GM12878 (cell line): ENCODE measurements around the gene INPP4B. TPM values are rescaled to one million over a fixed set of nuclear protein-coding genes. Genes with fewer than 3 reads are reported as not detected.
A peak's percentile ranks its signal among the peaks of the same experiment; 100 is the strongest.

Source experiments
- ATAC-seq: fragments of 200-7000 bp; cut with Tn5 transposase; 3 replicates; pipeline ENCODE4 v1.9.1; 2020; ENCODE audit warnings: mild to moderate bottlenecking, moderate library complexity
- BruUV-seq: library from RNA; stranded (reverse); fragments of 400-500 nt; replicated peaks from 2 replicates; lab custom pipeline; 2021; lab: Mats Ljungman, UMichigan
- CTCF ChIA-PET: fragments of 300-600 bp; sonication (Branson Sonifier 250); formaldehyde crosslinking; extraction: SDS; loops from one replicate; lab custom pipeline; 2021; ENCODE audit warnings: inconsistent platforms; lab: Yijun Ruan, JAX
- POLR2A ChIA-PET: fragments of 350-600 bp; formaldehyde crosslinking; extraction: SDS; loops from one replicate; lab custom pipeline; 2021; ENCODE audit warnings: inconsistent platforms; lab: Charles Lee
- RAD21 ChIA-PET: fragments of 300-600 bp; sonication (Branson Sonifier 250); formaldehyde crosslinking; loops from one replicate; lab custom pipeline; 2023; ENCODE audit warnings: antibody characterized with exemption; ENCODE audit not compliant: unreplicated experiment; lab: Charles Lee
- SMC1A ChIA-PET: fragments of 300-600 bp; sonication (Branson Sonifier 250); formaldehyde crosslinking; loops from one replicate; lab custom pipeline; 2023; ENCODE audit not compliant: unreplicated experiment, uncharacterized antibody; lab: Charles Lee
- DNase-seq: peaks from one replicate; pipeline ENCODE4 v3.0.0-alpha.2; 2011; ENCODE audit warnings: low read depth, low spot score
- FAIRE-seq: peaks from 3 replicates; lab custom pipeline; 2011; peaks lifted over from hg19 to GRCh38; lab: Jason Lieb, UNC
- H2AFZ ChIP-seq: 2 replicates; pipeline ENCODE4 v1.6.0; 2011; ENCODE audit warnings: low read depth, low read length, control low read depth; ENCODE audit not compliant: control insufficient read depth
- H3K27ac ChIP-seq: 2 replicates; pipeline ENCODE4 v1.5.1; 2011; ENCODE audit warnings: control low read depth; ENCODE audit not compliant: control insufficient read depth, insufficient read depth
- H3K27me3 ChIP-seq, 2 experiments: replicated peaks in 1 of 2; 2 replicates each; pipeline versions ENCODE4 v1.6.0 to v1.6.1; 2011; ENCODE audit warnings: low read length in 1 of 2; ENCODE audit not compliant: control insufficient read depth in 2 of 2, insufficient read depth in 2 of 2
- H3K36me3 ChIP-seq, 2 experiments: 2 replicates each; pipeline ENCODE4 v1.5.1; 2011; ENCODE audit warnings: low read length in 1 of 2; ENCODE audit not compliant: control insufficient read depth in 2 of 2, insufficient read depth in 2 of 2
- H3K4me1 ChIP-seq: 2 replicates; pipeline ENCODE4 v1.6.1; 2011; ENCODE audit warnings: mild to moderate bottlenecking, low read length, moderate library complexity, mixed read lengths; ENCODE audit not compliant: control insufficient read depth, insufficient read depth
- H3K4me2 ChIP-seq: 2 replicates; pipeline ENCODE4 v1.6.0; 2011; ENCODE audit warnings: control low read depth; ENCODE audit not compliant: control insufficient read depth, insufficient read depth
- H3K4me3 ChIP-seq: fragments of 200-600 bp; sonication (generic); 2 replicates; pipeline ENCODE4 v1.5.1; 2016
- H3K79me2 ChIP-seq: 2 replicates; pipeline ENCODE4 v1.6.0; 2011; ENCODE audit warnings: low read length; ENCODE audit not compliant: control insufficient read depth, insufficient read depth
- H3K9ac ChIP-seq: 2 replicates; pipeline ENCODE4 v1.8.0; 2011; ENCODE audit warnings: low read length, control low read depth, mixed read lengths; ENCODE audit not compliant: control insufficient read depth, insufficient read depth
- H3K9me3 ChIP-seq: replicated peaks from 3 replicates; pipeline ENCODE4 v1.5.1; 2011; ENCODE audit warnings: mild to moderate bottlenecking, low read length; ENCODE audit not compliant: control insufficient read depth, insufficient read depth
- H4K20me1 ChIP-seq: 2 replicates; pipeline ENCODE4 v1.6.0; 2011; ENCODE audit not compliant: control insufficient read depth, insufficient read depth
- BACH1 ChIP-seq: fragments of 450-650 bp; IDR thresholded peaks from 2 replicates; pipeline ENCODE4 v1.6.1; 2017; ENCODE audit warnings: mild to moderate bottlenecking, borderline replicate concordance
- FOXM1 ChIP-seq: IDR thresholded peaks from 2 replicates; pipeline ENCODE4 v1.6.1; 2012; ENCODE audit warnings: low read depth, mild to moderate bottlenecking, inconsistent platforms, low read length, moderate library complexity
- NFYB ChIP-seq: IDR thresholded peaks from 2 replicates; pipeline ENCODE4 v1.6.1; 2011; ENCODE audit warnings: low read depth, mild to moderate bottlenecking, low read length, improper control_type of control experiment, moderate library complexity; ENCODE audit not compliant: insufficient read depth
- NR2F1 ChIP-seq: fragments of 450-650 bp; conservative IDR thresholded peaks from 2 replicates; pipeline ENCODE4 v1.6.1; 2017; ENCODE audit warnings: mild to moderate bottlenecking
- NRF1 ChIP-seq: conservative IDR thresholded peaks from 2 replicates; pipeline ENCODE4 v1.6.1; 2011; ENCODE audit warnings: mild to moderate bottlenecking, low read depth, low read length, improper control_type of control experiment
- RB1 ChIP-seq: fragments of 450-650 bp; formaldehyde crosslinking; IDR thresholded peaks from 2 replicates; pipeline ENCODE4 v1.6.1; 2017; ENCODE audit warnings: mild to moderate bottlenecking, borderline replicate concordance
- SREBF1 ChIP-seq: IDR thresholded peaks from 2 replicates; pipeline ENCODE4 v1.6.1; 2012; ENCODE audit warnings: mild to moderate bottlenecking, low read length
- TCF12 ChIP-seq: IDR thresholded peaks from 2 replicates; pipeline ENCODE4 v1.6.1; 2011; ENCODE audit warnings: low read depth, mild to moderate bottlenecking, low read length
- ZNF384 ChIP-seq: IDR thresholded peaks from 2 replicates; pipeline ENCODE4 v1.6.1; 2012; ENCODE audit warnings: low read depth, mild to moderate bottlenecking, low read length, improper control_type of control experiment, borderline replicate concordance
- ZNF622 ChIP-seq: fragments of 450-650 bp; IDR thresholded peaks from 2 replicates; pipeline ENCODE4 v1.6.1; 2017; ENCODE audit warnings: mild to moderate bottlenecking, inconsistent platforms
- ZSCAN29 ChIP-seq: fragments of 450-650 bp; IDR thresholded peaks from 2 replicates; pipeline ENCODE4 v1.6.1; 2017; ENCODE audit warnings: mild to moderate bottlenecking, moderate library complexity
- WGBS: methylation state at CpG from one replicate; pipeline ENCODE4 v1.1.6; 2016; ENCODE audit warnings: low lambda C conversion rate; ENCODE audit not compliant: insufficient replicate concordance, insufficient coverage; ENCODE audit errors: missing lambda C conversion rate; 5-methylcytosine and 5-hydroxymethylcytosine counted together
- in situ Hi-C: fragments of 300-500 bp; cut with MboI; formaldehyde crosslinking; loops from 9 replicates; pipeline ENCODE4 v1.14.3; 2018; ENCODE audit warnings: mixed read lengths
- intact Hi-C: fragments of 100-400 bp; cut with micrococcal nuclease; formaldehyde crosslinking; loops from one replicate; pipeline ENCODE4 v1.14.2; 2022; ENCODE audit not compliant: unreplicated experiment
- polyA plus RNA-seq, 11 experiments: library from polyadenylated mRNA; depleted of rRNA in 4 of 11; unstranded in 6 of 11; stranded (reverse) in 5 of 11; fragments of >200 nt; fragmentation: Nextera tagmentation in 4 of 11; fragmentation: Illumina TruSeq in 1 of 11; extraction: Ambion mirVana in 4 of 11; extraction: Trizol in 1 of 11; gene quantifications; 1 replicate in 1 of 11; 2 replicates in 10 of 11; pipeline versions ENCODE4 v1.2.1 to v1.2.3, GENCODE V29; 2011 to 2016; ENCODE audit warnings: inconsistent platforms in 2 of 11, missing spikeins in 2 of 11, low read depth in 1 of 11
- total RNA-seq, 4 experiments: library from RNA; depleted of rRNA in 3 of 4; stranded (reverse); fragments of >200 nt in 3 of 4; fragmentation: Illumina TruSeq in 1 of 4; extraction: Trizol in 1 of 4; gene quantifications; 2 replicates each; pipeline versions ENCODE4 v1.2.1 to v1.2.3, GENCODE V29; 2013 to 2021
- TF ChIP-seq, protein P1 (sequence below): fragments of 450-650 bp; IDR thresholded peaks from 2 replicates; pipeline ENCODE4 v1.6.1; 2017; ENCODE audit warnings: borderline replicate concordance

Gene INPP4B
- total and polyA plus RNA-seq, 10 of the 15 experiments (the other 5 are each of a cell fraction or from before 2014, with no cell fraction given): 0.53 to 11.2 (median 0.95) TPM

DNA sequence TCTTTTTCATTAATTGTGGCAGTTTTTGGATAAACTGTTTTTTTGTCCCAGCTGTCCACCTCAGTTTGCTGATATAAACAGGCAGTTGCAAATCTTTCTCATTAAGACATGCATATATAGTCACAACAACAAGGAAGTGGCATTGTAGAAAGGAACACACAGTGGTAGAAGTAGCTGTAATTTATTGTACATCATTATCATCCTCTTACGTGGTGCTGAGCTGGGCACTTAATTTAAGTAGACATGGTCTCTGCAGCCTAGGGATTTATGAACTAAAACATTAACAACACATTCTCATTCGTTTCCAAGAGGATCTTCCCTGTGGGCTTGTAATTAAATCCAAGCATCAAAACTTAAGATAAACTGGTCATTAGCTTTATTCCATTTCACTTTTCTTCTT lies 500.2 kb downstream of the INPP4B start:
- ATAC-seq: 0 out of 3 replicates have a peak, but pooled peaks have one; percentile 19

More for the DNA sequence above, 500.2 kb downstream of the INPP4B start:
- Histone ChIP-seq H3K4me3 (no peak overlapping the region), H3K27me3 (no peaks in the 10 kb centered on the region), H3K9me3 (no peaks in the 10 kb centered on the region), H4K20me1 (no peaks in the 10 kb centered on the region), H2AFZ (no peak overlapping the region), H3K4me2 (no peak overlapping the region), H3K36me3 (no peaks in the 10 kb centered on the region), H3K79me2 (no peaks in the 10 kb centered on the region), H3K27ac (no peak overlapping the region), H3K9ac (no peak overlapping the region), H3K4me1 (no peaks in the 10 kb centered on the region)
- CTCF ChIA-PET: interaction anchor here (1.5 to 6.0 kb wide), 4 partner anchors 9 to 219 kb away, joined by 3 to 50 read pairs (median 10); no protein-coding TSS in a partner anchor
- SMC1A ChIA-PET: interaction anchor here (0.6 to 2.1 kb wide), 13 partner anchors 9 to 221 kb away, joined by 3 to 14 read pairs (median 6); no protein-coding TSS in a partner anchor
- RAD21 ChIA-PET: interaction anchor here (0.9 to 2.7 kb wide), 5 partner anchors 13 to 221 kb away, joined by 3 to 7 read pairs (median 3); no protein-coding TSS in a partner anchor
- BruUV-seq: no TSS peak
- POLR2A ChIA-PET: no interaction called here
- DNase-seq (no peak), FAIRE-seq (no peak)
- intact Hi-C loops: no loop called here
- WGBS: 0% methylated on average over 2 of the region's 2 CpGs
- TF ChIP-seq NRF1 (no peak), BACH1 (no peak), RB1 (no peak), NR2F1 (no peak), FOXM1 (no peak), NFYB (no peak), ZSCAN29 (no peak), SREBF1 (no peak), ZNF384 (no peak), ZNF622 (no peak), TCF12 (no peak)
- TF ChIP-seq, protein P1, sequence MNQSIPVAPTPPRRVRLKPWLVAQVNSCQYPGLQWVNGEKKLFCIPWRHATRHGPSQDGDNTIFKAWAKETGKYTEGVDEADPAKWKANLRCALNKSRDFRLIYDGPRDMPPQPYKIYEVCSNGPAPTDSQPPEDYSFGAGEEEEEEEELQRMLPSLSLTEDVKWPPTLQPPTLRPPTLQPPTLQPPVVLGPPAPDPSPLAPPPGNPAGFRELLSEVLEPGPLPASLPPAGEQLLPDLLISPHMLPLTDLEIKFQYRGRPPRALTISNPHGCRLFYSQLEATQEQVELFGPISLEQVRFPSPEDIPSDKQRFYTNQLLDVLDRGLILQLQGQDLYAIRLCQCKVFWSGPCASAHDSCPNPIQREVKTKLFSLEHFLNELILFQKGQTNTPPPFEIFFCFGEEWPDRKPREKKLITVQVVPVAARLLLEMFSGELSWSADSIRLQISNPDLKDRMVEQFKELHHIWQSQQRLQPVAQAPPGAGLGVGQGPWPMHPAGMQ: no peak
- in situ Hi-C loops: no loop called here
